Body of pancreas (tissue), 4 donors: Measurements from ENCODE around the gene SEMA4F.

Experiments used
- CTCF ChIP-seq, 7 experiments: fragments of 450-650 bp in 4 of 7; fragments of 200-600 bp in 3 of 7; sonication (generic) in 3 of 7; IDR thresholded peaks; one replicate each; pipeline ENCODE4 v1.5.1; 2016 to 2019; ENCODE audit warnings: antibody characterized with exemption in 7 of 7
- POLR2A ChIP-seq, 3 donors: fragments of 450-650 bp; IDR thresholded peaks; one replicate each; pipeline ENCODE4 v1.6.1; 2016; ENCODE audit warnings: antibody characterized with exemption in 3 of 3, mild to moderate bottlenecking in 2 of 3

- TF ChIP-seq CTCF (IDR thresholded peaks at IDR 0.05) (no peak), POLR2A (IDR thresholded peaks at IDR 0.05) (no peak)
Observed at GRCh38 chr2:74693668-74694067, 39.6 kb downstream of the SEMA4F start.
